ENCODE measurements around the gene PMM2.

GRCh38 chr16:8831450-8831849 is 33.8 kb downstream of the PMM2 start:
- TF ChIP-seq TAF1 (IDR thresholded peaks at IDR 0.05; ENCODE audit: borderline replicate concordance, insufficient read depth, low read length) (no peak), POLR2AphosphoS5 (IDR thresholded peaks at IDR 0.05; ENCODE audit: low read depth, low read length) (no peak), SIN3A (IDR thresholded peaks at IDR 0.05; ENCODE audit: borderline replicate concordance, insufficient read depth, low read length) (no peak)
- TF ChIP-seq, protein P1, sequence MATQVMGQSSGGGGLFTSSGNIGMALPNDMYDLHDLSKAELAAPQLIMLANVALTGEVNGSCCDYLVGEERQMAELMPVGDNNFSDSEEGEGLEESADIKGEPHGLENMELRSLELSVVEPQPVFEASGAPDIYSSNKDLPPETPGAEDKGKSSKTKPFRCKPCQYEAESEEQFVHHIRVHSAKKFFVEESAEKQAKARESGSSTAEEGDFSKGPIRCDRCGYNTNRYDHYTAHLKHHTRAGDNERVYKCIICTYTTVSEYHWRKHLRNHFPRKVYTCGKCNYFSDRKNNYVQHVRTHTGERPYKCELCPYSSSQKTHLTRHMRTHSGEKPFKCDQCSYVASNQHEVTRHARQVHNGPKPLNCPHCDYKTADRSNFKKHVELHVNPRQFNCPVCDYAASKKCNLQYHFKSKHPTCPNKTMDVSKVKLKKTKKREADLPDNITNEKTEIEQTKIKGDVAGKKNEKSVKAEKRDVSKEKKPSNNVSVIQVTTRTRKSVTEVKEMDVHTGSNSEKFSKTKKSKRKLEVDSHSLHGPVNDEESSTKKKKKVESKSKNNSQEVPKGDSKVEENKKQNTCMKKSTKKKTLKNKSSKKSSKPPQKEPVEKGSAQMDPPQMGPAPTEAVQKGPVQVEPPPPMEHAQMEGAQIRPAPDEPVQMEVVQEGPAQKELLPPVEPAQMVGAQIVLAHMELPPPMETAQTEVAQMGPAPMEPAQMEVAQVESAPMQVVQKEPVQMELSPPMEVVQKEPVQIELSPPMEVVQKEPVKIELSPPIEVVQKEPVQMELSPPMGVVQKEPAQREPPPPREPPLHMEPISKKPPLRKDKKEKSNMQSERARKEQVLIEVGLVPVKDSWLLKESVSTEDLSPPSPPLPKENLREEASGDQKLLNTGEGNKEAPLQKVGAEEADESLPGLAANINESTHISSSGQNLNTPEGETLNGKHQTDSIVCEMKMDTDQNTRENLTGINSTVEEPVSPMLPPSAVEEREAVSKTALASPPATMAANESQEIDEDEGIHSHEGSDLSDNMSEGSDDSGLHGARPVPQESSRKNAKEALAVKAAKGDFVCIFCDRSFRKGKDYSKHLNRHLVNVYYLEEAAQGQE (IDR thresholded peaks at IDR 0.05; ENCODE audit: insufficient read depth in 1 of 2, low read depth in 2 of 2, low read length in 2 of 2): no peak

Measured in PFSK-1 (cell line).